SU-DHL-6 (cell line): ENCODE measurements around the gene PITPNM3.

ENCODE experiments used
- H2AFZ ChIP-seq: fragments of 200-600 bp; sonication (generic); 2 replicates; pipeline ENCODE4 v1.6.1; 2014; ENCODE audit warnings: low read depth, mild to moderate bottlenecking, moderate library complexity, mixed read lengths, antibody characterized with exemption, low read length; ENCODE audit not compliant: severe bottlenecking
- H3F3A ChIP-seq: fragments of 200-600 bp; shearing (Covaris generic); 2 replicates; pipeline ENCODE4 v1.6.0; 2016; ENCODE audit warnings: antibody characterized with exemption, mild to moderate bottlenecking; ENCODE audit not compliant: insufficient read depth
- H3K27ac ChIP-seq: fragments of 200-600 bp; sonication (generic); 2 replicates; pipeline ENCODE4 v1.5.1; 2016; ENCODE audit warnings: low read depth, mild to moderate bottlenecking, low read length, moderate library complexity, mixed read lengths
- H3K27me3 ChIP-seq: fragments of 200-600 bp; sonication (generic), shearing (Covaris generic); 2 replicates; pipeline ENCODE4 v1.6.0; 2014; ENCODE audit warnings: mild to moderate bottlenecking, low read length
- H3K36me3 ChIP-seq: fragments of 200-600 bp; sonication (generic); 2 replicates; pipeline ENCODE4 v1.6.1; 2014; ENCODE audit warnings: mild to moderate bottlenecking, low read length, mixed read lengths
- H3K4me2 ChIP-seq: fragments of 300-600, 200-600 bp; shearing (Covaris generic), sonication (generic); 2 replicates; pipeline ENCODE4 v1.6.0; 2014; ENCODE audit warnings: low read length, low read depth, mild to moderate bottlenecking; ENCODE audit not compliant: poor library complexity, severe bottlenecking
- H3K4me3 ChIP-seq: fragments of 200-600 bp; sonication (generic); 2 replicates; pipeline ENCODE4 v1.5.1; 2014; ENCODE audit warnings: antibody characterized with exemption, low read length, mild to moderate bottlenecking, mixed read lengths; ENCODE audit not compliant: insufficient read depth, poor library complexity, severe bottlenecking
- H3K79me2 ChIP-seq: fragments of 200-600 bp; sonication (generic); 2 replicates; pipeline ENCODE4 v1.6.1; 2014; ENCODE audit warnings: mild to moderate bottlenecking, low read length, moderate library complexity; ENCODE audit not compliant: insufficient read depth
- H3K9ac ChIP-seq: fragments of 200-600 bp; sonication (generic); 2 replicates; pipeline ENCODE4 v1.7.0; 2014; ENCODE audit warnings: mild to moderate bottlenecking, low read length
- H3K9me2 ChIP-seq: fragments of 200-600 bp; sonication (generic); replicated peaks from 2 replicates; pipeline ENCODE4 v1.6.1; 2014; ENCODE audit warnings: low read length; ENCODE audit not compliant: insufficient read depth
- H3K9me3 ChIP-seq: fragments of 200-600 bp; sonication (generic); 2 replicates; pipeline ENCODE4 v1.6.1; 2014; ENCODE audit warnings: low read length, mixed read lengths; ENCODE audit not compliant: insufficient read depth
- H4K20me1 ChIP-seq: fragments of 200-600 bp; sonication (generic); 2 replicates; pipeline ENCODE4 v1.6.1; 2014; ENCODE audit warnings: low read depth, mild to moderate bottlenecking, antibody characterized with exemption, low read length, moderate library complexity, mixed read lengths
- CTCF ChIP-seq: fragments of 200-600 bp; sonication (generic); IDR thresholded peaks from one replicate; pipeline ENCODE4 v1.5.1; 2017; ENCODE audit warnings: antibody characterized with exemption, mild to moderate bottlenecking, low read length, moderate library complexity; ENCODE audit not compliant: insufficient read depth, poor library complexity, severe bottlenecking
- EZH2phosphoT487 ChIP-seq: fragments of 200-600 bp; sonication (generic), shearing (Covaris generic); conservative IDR thresholded peaks from 2 replicates; pipeline ENCODE4 v1.6.1; 2018; ENCODE audit warnings: mild to moderate bottlenecking, antibody characterized with exemption, low read length, moderate library complexity, mixed read lengths

The PITPNM3 gene

GRCh38 chr17:6556121-6557039 is at the start of gene PITPNM3:
TSS of gene PITPNM3 (minus strand) at chr17:6556555. CDS start at chr17:6556406, 149 bp downstream.
- no peak within 1 kb of the TSS for H3K9ac ChIP-seq
- H3K9me2 ChIP-seq: no peaks in the 10 kb centered on the region
- H3K79me2 ChIP-seq: no peaks in the 10 kb centered on the region
- H3K4me3 ChIP-seq: no peak within 1 kb of the TSS
- no peaks in the 10 kb centered on the region for H3F3A ChIP-seq
- no peaks in the 10 kb centered on the region for H3K9me3 ChIP-seq
- no peak within 1 kb of the TSS for H2AFZ ChIP-seq
- no peak within 1 kb of the TSS for H3K4me2 ChIP-seq
- no peak within 1 kb of the TSS for H3K27ac ChIP-seq
- TF ChIP-seq EZH2phosphoT487 (no peak), CTCF (no peak)
- no peaks in the 10 kb centered on the region for H3K27me3 ChIP-seq
- H3K36me3 ChIP-seq: no peaks in the 10 kb centered on the region
- no peaks in the 10 kb centered on the region for H4K20me1 ChIP-seq

- no peaks in the 10 kb centered on the region for H3K9me3 ChIP-seq
- no peak overlapping the region for H3K4me3 ChIP-seq
- H3K4me2 ChIP-seq: no peak overlapping the region
- no peak overlapping the region for H3K27ac ChIP-seq
- no peak for TF ChIP-seq EZH2phosphoT487
- TF ChIP-seq CTCF: no peak
- no peak overlapping the region for H2AFZ ChIP-seq
- no peaks in the 10 kb centered on the region for H3K9me2 ChIP-seq
- no peaks in the 10 kb centered on the region for H3K27me3 ChIP-seq
- no peaks in the 10 kb centered on the region for H3F3A ChIP-seq
- H3K79me2 ChIP-seq: no peaks in the 10 kb centered on the region
- H4K20me1 ChIP-seq: no peaks in the 10 kb centered on the region
- no peak overlapping the region for H3K9ac ChIP-seq
- H3K36me3 ChIP-seq: peaks cover 9% of the 10 kb centered on the region; the same call in 1 of the 2 replicates
These were observed 48.8 kb upstream of the PITPNM3 start for GRCh38 chr17:6605142-6605541.

- Histone ChIP-seq H3K4me3 (no peak overlapping the region), H3K79me2 (no peaks in the 10 kb centered on the region), H3K9me2 (no peaks in the 10 kb centered on the region), H3K9ac (no peak overlapping the region), H3K9me3 (no peaks in the 10 kb centered on the region), H2AFZ (no peak overlapping the region), H4K20me1 (no peaks in the 10 kb centered on the region), H3K36me3 (0 out of 2 replicates have a peak, but pooled peaks cover 7% of the 10 kb centered on the region), H3K4me2 (no peak overlapping the region), H3K27ac (no peak overlapping the region), H3F3A (no peaks in the 10 kb centered on the region), H3K27me3 (no peaks in the 10 kb centered on the region)
- TF ChIP-seq EZH2phosphoT487 (no peak), CTCF (no peak)
These were observed 47.5 kb upstream of the PITPNM3 start for GRCh38 chr17:6603744-6604325.
